Measurements from ENCODE around the gene DMXL2. TPM values are rescaled to one million over a fixed set of nuclear protein-coding genes. Genes with fewer than 3 reads are reported as not detected.
"Not testable (repeated sequence)": the region's sequence is repeated elsewhere in the genome, so short reads cannot be mapped to it uniquely, and the experiment has no call there.

The DMXL2 gene
- total and polyA plus RNA-seq, 12 donors = 4.5 to 18.6 (median 6.9) TPM

- DNase-seq (no peak), ATAC-seq (no peak)
- Histone ChIP-seq H3K27ac (peak overlapping the region in 1 of 10 donors; percentile 97), H3K9me3 (peaks cover 0 to under 1% (median 0%) of the 10 kb centered on the region in 11 donors), H3K4me1 (peaks cover 0 to 19% (median 11%) of the 10 kb centered on the region in 9 donors), H3K4me3 (no peak overlapping the region), H3K36me3 (no peaks in the 10 kb centered on the region), H3K27me3 (no peaks in the 10 kb centered on the region)
- TF ChIP-seq CTCF (IDR thresholded peaks at IDR 0.05) = no peak
- 79 to 94% methylated on average over 3 of the region's 3 CpGs for WGBS, 2 donors
- intact Hi-C loops (cut with DNase I) = no loop called here
Observed at GRCh38 chr15:51617886-51618285, 4.7 kb downstream of the DMXL2 start.

GRCh38 chr15:51613951-51614350 is 8.6 kb downstream of the DMXL2 start:
- no peak for TF ChIP-seq CTCF (IDR thresholded peaks at IDR 0.05)

GRCh38 chr15:51612669-51613068 is 9.9 kb downstream of the DMXL2 start:
- DNase-seq; H3K4me3 ChIP-seq; intact Hi-C loops (cut with DNase I); ATAC-seq; H3K36me3 ChIP-seq; H3K27ac ChIP-seq; H3K4me1 ChIP-seq; H3K27me3 ChIP-seq: not testable (repeated sequence)
- WGBS, 2 donors = 95 to 97% methylated on average over 5 of the region's 5 CpGs
- H3K9me3 ChIP-seq = peaks cover 0 to 14% (median 0%) of the 10 kb centered on the region in 11 donors

More at GRCh38 chr15:51613951-51614350, 8.6 kb downstream of the DMXL2 start:
- Histone ChIP-seq H3K36me3 (peaks cover 0 to 4% (median 0%) of the 10 kb centered on the region in 9 donors), H3K4me1 (peaks cover 0 to under 1% (median 0%) of the 10 kb centered on the region in 9 donors), H3K27ac (peak overlapping the region in 1 of 10 donors; percentile 6), H3K4me3 (no peak overlapping the region), H3K27me3 (no peaks in the 10 kb centered on the region), H3K9me3 (peaks cover 0 to 14% (median 0%) of the 10 kb centered on the region in 11 donors)
- no peak for DNase-seq
- WGBS, 2 donors = 94 to 95% methylated on average over 3 of the region's 3 CpGs
- intact Hi-C loops (cut with DNase I) = no loop called here
- ATAC-seq = no peak

DNA sequence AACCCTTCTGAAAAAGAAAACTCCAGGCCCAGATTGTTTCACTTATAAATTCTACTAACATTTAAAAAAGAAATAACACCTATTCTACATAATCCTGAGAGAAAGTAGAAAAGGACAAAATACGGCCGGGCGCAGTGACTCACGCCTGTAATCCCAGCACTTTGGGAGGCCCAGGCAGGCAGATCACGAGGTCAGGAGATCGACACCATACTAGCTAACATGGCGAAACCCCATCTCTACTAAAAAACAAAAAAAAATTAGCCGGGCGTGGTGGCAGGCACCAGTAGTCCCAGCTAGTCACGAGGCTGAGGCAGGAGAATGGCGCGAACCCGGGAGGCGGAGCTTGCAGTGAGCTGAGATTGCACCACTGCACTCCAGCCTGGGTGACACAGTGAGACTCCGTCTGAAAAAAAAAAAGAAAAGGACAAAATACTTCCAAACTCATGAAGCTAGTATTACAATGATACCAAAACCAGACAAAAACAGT is 19.1 kb downstream of the DMXL2 start:
- H3K9me3 ChIP-seq; DNase-seq; H3K27me3 ChIP-seq; H3K4me3 ChIP-seq; intact Hi-C loops (cut with DNase I); H3K36me3 ChIP-seq; ATAC-seq: not testable (repeated sequence)
- Histone ChIP-seq H3K27ac (peak overlapping the region in 1 of 10 donors; percentile 17), H3K4me1 (peaks cover 0 to 11% (median 0%) of the 10 kb centered on the region in 9 donors)
- 95 to 96% methylated on average over 15 of the region's 15 CpGs for WGBS, 2 donors

DNA sequence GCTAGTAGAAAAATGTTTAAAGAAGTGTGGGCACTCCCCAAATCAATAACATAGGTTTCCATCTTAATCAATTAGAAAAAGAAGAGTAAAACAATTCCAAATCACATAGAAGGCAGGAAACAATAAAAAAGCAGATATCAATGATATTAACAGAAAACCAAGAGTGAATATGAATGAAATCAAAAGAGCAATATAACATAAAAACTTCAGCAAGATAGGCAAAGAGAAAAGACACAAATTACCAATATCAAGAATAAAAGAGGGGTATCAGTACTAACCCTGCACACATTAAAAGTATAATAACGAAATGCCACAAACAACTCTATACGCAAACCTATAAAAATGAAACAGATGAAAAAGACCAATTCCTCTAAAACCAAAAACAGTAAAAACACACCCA is 19.6 kb downstream of the DMXL2 start:
- Histone ChIP-seq H3K4me1 (peaks cover 0 to 14% (median 0%) of the 10 kb centered on the region in 9 donors), H3K27me3 (no peaks in the 10 kb centered on the region), H3K4me3 (no peak overlapping the region), H3K36me3 (no peaks in the 10 kb centered on the region), H3K9me3 (no peaks in the 10 kb centered on the region), H3K27ac (peak overlapping the region in 1 of 10 donors; percentile 17)
- WGBS, 2 donors = 94 to 99% methylated on average over 2 of the region's 2 CpGs
- no peak for TF ChIP-seq CTCF (IDR thresholded peaks at IDR 0.05)
- intact Hi-C loops (cut with DNase I) = no loop called here
- DNase-seq = no peak
- no peak for ATAC-seq

Measured in heart right ventricle (tissue), 16 donors.